CD4-positive, alpha-beta T cell treated with Interleukin-21 for 1 hour (primary cell): ENCODE measurements around the gene KIF1C.
A peak's percentile ranks its signal among the peaks of the same experiment; 100 is the strongest.
"Not testable (repeated sequence)": the region's sequence is repeated elsewhere in the genome, so short reads cannot be mapped to it uniquely, and the experiment has no call there.

Experiments
- DNase-seq: peaks from one replicate; pipeline ENCODE4 v3.0.0-alpha.2; 2020

The KIF1C gene

GRCh38 chr17:5002121-5002788 lies 4.5 kb downstream of the KIF1C start:
- DNase-seq, result no peak

GRCh38 chr17:5003214-5003867 lies 5.6 kb downstream of the KIF1C start:
- DNase-seq, result no peak

- no peak for DNase-seq
Measured at GRCh38 chr17:5011928-5012327, 14.2 kb downstream of the KIF1C start.

- no peak for DNase-seq
Measured at GRCh38 chr17:5014357-5014756, 16.6 kb downstream of the KIF1C start.

GRCh38 chr17:5019475-5019956 lies 21.8 kb downstream of the KIF1C start:
- DNase-seq, result peak; percentile 42

- DNase-seq, result no peak
Measured at GRCh38 chr17:5020502-5021023, 22.8 kb downstream of the KIF1C start.

- no peak for DNase-seq
Measured at GRCh38 chr17:5022171-5022711, 24.5 kb downstream of the KIF1C start.

- no peak for DNase-seq
Measured at GRCh38 chr17:5023588-5024147, 25.9 kb downstream of the KIF1C start.

- no peak for DNase-seq
Measured at GRCh38 chr17:5024604-5025003, 26.9 kb downstream of the KIF1C start.

- DNase-seq, result no peak
Measured at GRCh38 chr17:5027299-5027698, 29.5 kb downstream of the KIF1C start.

- DNase-seq, result no peak
Measured at GRCh38 chr17:5027916-5028315, 30.2 kb downstream of the KIF1C start.

GRCh38 chr17:5030168-5030567 lies 32.4 kb downstream of the KIF1C start:
- DNase-seq, result not testable (repeated sequence)

GRCh38 chr17:5031365-5032082 lies 33.8 kb downstream of the KIF1C start:
- DNase-seq, result peak; percentile 88

GRCh38 chr17:5032865-5033264 lies 35.1 kb downstream of the KIF1C start:
- no peak for DNase-seq

- no peak for DNase-seq
Measured at GRCh38 chr17:5033352-5034015, 35.7 kb downstream of the KIF1C start.

- no peak for DNase-seq
Measured at GRCh38 chr17:5034063-5034462, 36.3 kb downstream of the KIF1C start.

- no peak for DNase-seq
Measured at GRCh38 chr17:5034651-5035050, 36.9 kb downstream of the KIF1C start.

- DNase-seq, result no peak
Measured at GRCh38 chr17:5035315-5035714, 37.6 kb downstream of the KIF1C start, which contains the start of gene SLC52A1. TSS of gene SLC52A1 (minus strand) at chr17:5035426. CDS start at chr17:5034606, 820 bp downstream.

GRCh38 chr17:5042157-5043022 lies 44.6 kb downstream of the KIF1C start:
- DNase-seq, result peak; percentile 34

GRCh38 chr17:5043524-5043923 lies 45.8 kb downstream of the KIF1C start:
- no peak for DNase-seq

GRCh38 chr17:5044630-5045029 lies 46.9 kb downstream of the KIF1C start:
- DNase-seq, result no peak
